ENCODE data around the gene C14orf132.

DNA sequence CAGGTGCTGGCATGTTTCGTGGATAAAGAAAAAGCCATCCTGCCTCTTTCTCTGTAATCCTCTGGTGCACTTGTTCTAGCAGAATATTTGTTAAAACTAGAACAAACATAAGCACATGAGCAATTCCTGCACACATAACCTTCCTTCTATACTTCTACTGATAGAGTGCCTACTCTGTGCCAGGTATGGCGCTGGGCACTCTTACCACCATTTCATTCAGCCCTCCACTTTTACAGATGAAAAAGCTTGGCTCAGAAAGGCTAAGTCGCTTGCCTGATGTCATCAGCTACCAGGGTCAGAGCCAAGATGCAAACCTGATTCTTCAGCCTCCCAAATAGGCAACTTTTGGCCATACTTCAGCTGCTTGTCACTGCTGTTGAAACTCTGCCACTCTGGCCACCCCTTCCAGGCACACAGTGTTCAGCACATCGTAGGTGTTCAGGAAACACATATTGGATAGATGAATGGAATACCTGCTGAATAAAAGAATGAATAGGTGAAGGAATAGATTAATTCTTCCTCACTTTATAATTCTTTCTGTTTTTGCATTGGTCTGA lies 10.0 kb upstream of the C14orf132 start:
- no peak for TF ChIP-seq CTCF (IDR thresholded peaks at IDR 0.05; ENCODE audit: insufficient read depth, low read depth, low read length)
- no peak for TF ChIP-seq EZH2 (IDR thresholded peaks at IDR 0.05; ENCODE audit: insufficient read depth, low read length)

Data from astrocyte (in vitro differentiated cells and primary cell).